Mesenchymal stem cell (in vitro differentiated cells and primary cell): ENCODE data around the gene GNG13. TPM values are rescaled to one million over a fixed set of nuclear protein-coding genes. Genes with fewer than 3 reads are reported as not detected.

Experiments used
- DNase-seq: peaks from one replicate; pipeline ENCODE4 v3.0.0-alpha.2; 2013
- H2AFZ ChIP-seq: one replicate; pipeline ENCODE4 v1.6.1; 2013; ENCODE audit warnings: low read depth, mild to moderate bottlenecking, control low read depth, inconsistent platforms, low read length, moderate library complexity
- H2AK5ac ChIP-seq: 2 replicates; pipeline ENCODE4 v1.6.1; 2013; ENCODE audit warnings: low read length, moderate library complexity, mild to moderate bottlenecking, inconsistent platforms; ENCODE audit not compliant: severe bottlenecking
- H2BK120ac ChIP-seq: one replicate; pipeline ENCODE4 v1.6.1; 2013; ENCODE audit warnings: low read depth, mild to moderate bottlenecking, inconsistent platforms, low read length, moderate library complexity
- H2BK12ac ChIP-seq, 2 experiments: one replicate each; pipeline ENCODE4 v1.6.1; 2013; ENCODE audit warnings: inconsistent platforms in 2 of 2, low read length in 2 of 2, mild to moderate bottlenecking in 2 of 2, moderate library complexity in 2 of 2, control low read depth in 1 of 2
- H2BK15ac ChIP-seq: one replicate; pipeline ENCODE4 v1.6.1; 2013; ENCODE audit warnings: mild to moderate bottlenecking, low read depth, inconsistent platforms; ENCODE audit not compliant: poor library complexity, severe bottlenecking
- H2BK5ac ChIP-seq: 2 replicates; pipeline ENCODE4 v1.6.1; 2013; ENCODE audit warnings: low read depth, mild to moderate bottlenecking, low read length, control low read depth, inconsistent platforms; ENCODE audit not compliant: poor library complexity, severe bottlenecking
- H3K14ac ChIP-seq, 2 experiments: one replicate each; pipeline ENCODE4 v1.6.1; 2013; ENCODE audit warnings: inconsistent platforms in 2 of 2, low read length in 2 of 2, control low read depth in 1 of 2, mild to moderate bottlenecking in 1 of 2, moderate library complexity in 1 of 2
- H3K18ac ChIP-seq, 2 experiments: one replicate each; pipeline ENCODE4 v1.6.1; 2013; ENCODE audit warnings: inconsistent platforms in 2 of 2, low read length in 2 of 2, control low read depth in 1 of 2, low read depth in 1 of 2, mild to moderate bottlenecking in 1 of 2
- H3K23ac ChIP-seq, 2 experiments: one replicate each; pipeline ENCODE4 v1.6.1; 2013; ENCODE audit warnings: inconsistent platforms in 2 of 2, low read length in 2 of 2, mild to moderate bottlenecking in 2 of 2, moderate library complexity in 2 of 2, control low read depth in 1 of 2
- H3K27ac ChIP-seq: 2 replicates; pipeline ENCODE4 v1.5.1; 2013; ENCODE audit warnings: mild to moderate bottlenecking, moderate library complexity, low read length, control low read depth, inconsistent platforms; ENCODE audit not compliant: poor library complexity, severe bottlenecking
- H3K27me3 ChIP-seq, 2 experiments: 2 replicates each; pipeline versions ENCODE4 v1.6.1 to v1.7.0; 2013; ENCODE audit warnings: low read length in 2 of 2, mild to moderate bottlenecking in 2 of 2, moderate library complexity in 2 of 2, control low read depth in 1 of 2, inconsistent platforms in 1 of 2; ENCODE audit not compliant: control insufficient read depth in 1 of 2, insufficient read depth in 1 of 2
- H3K36me3 ChIP-seq, 2 experiments: 2 replicates each; pipeline versions ENCODE4 v1.6.1 to v1.7.0; 2013; ENCODE audit warnings: low read length in 2 of 2, control low read depth in 1 of 2, inconsistent platforms in 1 of 2, low read depth in 1 of 2, mild to moderate bottlenecking in 1 of 2; ENCODE audit not compliant: insufficient read depth in 2 of 2, control insufficient read depth in 1 of 2
- H3K4ac ChIP-seq, 2 experiments: one replicate each; pipeline ENCODE4 v1.6.1; 2013; ENCODE audit warnings: inconsistent platforms in 2 of 2, low read length in 2 of 2, mild to moderate bottlenecking in 2 of 2, moderate library complexity in 2 of 2, control low read depth in 1 of 2, low read depth in 1 of 2
- H3K4me1 ChIP-seq: 2 replicates; pipeline ENCODE4 v1.6.1; 2013; ENCODE audit warnings: low read depth, low read length, control low read depth; ENCODE audit not compliant: control insufficient read depth, insufficient read depth
- H3K4me2 ChIP-seq: 2 replicates; pipeline ENCODE4 v1.6.1; 2013; ENCODE audit warnings: low read length, mild to moderate bottlenecking, inconsistent platforms; ENCODE audit not compliant: poor library complexity, severe bottlenecking
- H3K4me3 ChIP-seq, 2 experiments: 2 replicates each; pipeline versions ENCODE4 v1.5.1 to v1.7.0; 2013; ENCODE audit warnings: low read length in 2 of 2, mild to moderate bottlenecking in 2 of 2, control low read depth in 1 of 2, low read depth in 1 of 2; ENCODE audit not compliant: insufficient read depth in 1 of 2
- H3K79me1 ChIP-seq: replicated peaks from 2 replicates; pipeline ENCODE4 v1.6.1; 2013; ENCODE audit warnings: mild to moderate bottlenecking, control low read depth, low read length, inconsistent platforms; ENCODE audit not compliant: poor library complexity, severe bottlenecking
- H3K9ac ChIP-seq: 2 replicates; pipeline ENCODE4 v1.7.0; 2013; ENCODE audit warnings: mild to moderate bottlenecking, low read length, moderate library complexity
- H3K9me3 ChIP-seq: 2 replicates; pipeline ENCODE4 v1.7.0; 2013; ENCODE audit warnings: mild to moderate bottlenecking, low read length; ENCODE audit not compliant: control insufficient read depth
- H4K8ac ChIP-seq: one replicate; pipeline ENCODE4 v1.6.1; 2013; ENCODE audit warnings: inconsistent platforms, mild to moderate bottlenecking, low read length, moderate library complexity
- H4K91ac ChIP-seq: one replicate; pipeline ENCODE4 v1.6.1; 2013; ENCODE audit warnings: mild to moderate bottlenecking, low read length, inconsistent platforms
- WGBS: methylation state at CpG from one replicate; pipeline ENCODE4 v1.1.7; 2013; ENCODE audit warnings: mixed read lengths; 5-methylcytosine and 5-hydroxymethylcytosine counted together
- polyA plus RNA-seq, 2 experiments: library from polyadenylated mRNA; stranded (reverse); fragments of 200-250 nt; gene quantifications; one replicate each; pipeline ENCODE4 v1.2.3, GENCODE V29; 2013

Gene GNG13
- polyA plus RNA-seq (2013, experiment 1 of 2): not detected
- not detected for polyA plus RNA-seq (2013, experiment 2 of 2)

- WGBS: 7% methylated on average over 48 of the region's 57 CpGs
- Histone ChIP-seq H3K27me3 (peaks cover 45 to 46% of the 10 kb centered on the region in 2 experiments), H3K4ac (peak within 1 kb of the TSS in 1 of 2 experiments; percentile 24), H2AFZ (peak within 1 kb of the TSS; percentile 6), H3K4me1 (peaks cover 12% of the 10 kb centered on the region), H2BK15ac (no peak within 1 kb of the TSS), H2BK120ac (no peak within 1 kb of the TSS), H2BK12ac (no peak within 1 kb of the TSS), H3K27ac (no peak within 1 kb of the TSS), H2AK5ac (no peak within 1 kb of the TSS), H2BK5ac (no peak within 1 kb of the TSS), H3K9ac (no peak within 1 kb of the TSS), H3K79me1 (no peaks in the 10 kb centered on the region), H3K18ac (no peak within 1 kb of the TSS), H3K23ac (peak within 1 kb of the TSS in 1 of 2 experiments; percentile 44), H3K14ac (peak within 1 kb of the TSS in 1 of 2 experiments; percentile 22), H3K36me3 (peaks cover 0 to 29% of the 10 kb centered on the region in 2 experiments), H3K4me2 (peak within 1 kb of the TSS; percentile 60), H4K8ac (no peak within 1 kb of the TSS), H3K4me3 (no peak within 1 kb of the TSS), H3K9me3 (no peaks in the 10 kb centered on the region), H4K91ac (no peak within 1 kb of the TSS)
- no peak for DNase-seq
These were observed at the start of gene GNG13 for GRCh38 chr16:799948-800833. Gene GNG13, minus strand, starts transcription at chr16:800734. Its CDS starts 1,657 bp downstream, at chr16:799077.

GRCh38 chr16:848510-849253 lies 48.1 kb upstream of the GNG13 start:
- Histone ChIP-seq H3K36me3 (no peaks in the 10 kb centered on the region), H4K91ac (no peak overlapping the region), H3K27ac (no peak overlapping the region), H3K4me1 (no peaks in the 10 kb centered on the region), H3K9ac (no peak overlapping the region), H3K79me1 (no peaks in the 10 kb centered on the region), H3K4ac (no peak overlapping the region), H2BK12ac (no peak overlapping the region), H2BK5ac (no peak overlapping the region), H3K27me3 (peaks cover 0 to 10% of the 10 kb centered on the region in 2 experiments), H2AFZ (no peak overlapping the region), H4K8ac (no peak overlapping the region), H3K23ac (no peak overlapping the region), H2AK5ac (no peak overlapping the region), H3K18ac (no peak overlapping the region), H3K4me2 (no peak overlapping the region), H2BK120ac (no peak overlapping the region), H3K4me3 (no peak overlapping the region), H2BK15ac (no peak overlapping the region), H3K9me3 (peaks cover 7% of the 10 kb centered on the region), H3K14ac (no peak overlapping the region)
- 92% methylated on average over 44 of the region's 44 CpGs for WGBS
- no peak for DNase-seq

GRCh38 chr16:847681-848445 lies 47.3 kb upstream of the GNG13 start:
- Histone ChIP-seq H4K91ac (no peak overlapping the region), H3K79me1 (no peaks in the 10 kb centered on the region), H2BK120ac (no peak overlapping the region), H3K4me1 (no peaks in the 10 kb centered on the region), H3K36me3 (no peaks in the 10 kb centered on the region), H2AK5ac (no peak overlapping the region), H2BK15ac (no peak overlapping the region), H3K18ac (no peak overlapping the region), H3K4ac (no peak overlapping the region), H3K9me3 (peaks cover 7% of the 10 kb centered on the region), H3K14ac (no peak overlapping the region), H2BK12ac (no peak overlapping the region), H3K4me3 (no peak overlapping the region), H2BK5ac (no peak overlapping the region), H3K23ac (no peak overlapping the region), H3K27me3 (peaks cover 0 to 11% of the 10 kb centered on the region in 2 experiments), H3K27ac (no peak overlapping the region), H4K8ac (no peak overlapping the region), H3K4me2 (no peak overlapping the region), H2AFZ (no peak overlapping the region), H3K9ac (no peak overlapping the region)
- DNase-seq: no peak
- WGBS: 93% methylated on average over 33 of the region's 33 CpGs
